ENCODE measurements around the gene OVOL2. TPM values are rescaled to one million over a fixed set of nuclear protein-coding genes. Genes with fewer than 3 reads are reported as not detected.

Gene OVOL2
- total RNA-seq, 2 experiments from 2014 or later = 0.25 TPM; not detected in 1

GRCh38 chr20:17976305-17976704 is 81.4 kb downstream of the OVOL2 start:
- no peaks in the 10 kb centered on the region for H3K9me3 Mint-ChIP-seq
- peaks cover 69% of the 10 kb centered on the region for H3K36me3 Mint-ChIP-seq (ENCODE audit: low read depth)
- H3K4me1 Mint-ChIP-seq = peaks cover 46% of the 10 kb centered on the region
- POLR2A ChIA-PET = interaction anchor here (27.8 kb wide), 1 partner anchor 12 kb away, joined by 353 read pairs; the partner anchor contains the start of genes MGME1 and SNX5
- no peak overlapping the region for H3K4me3 Mint-ChIP-seq
- CTCF ChIA-PET = interaction anchor here (1.1 kb wide), 1 partner anchor 294 kb away, joined by 3 read pairs; the partner anchor contains the start of gene RRBP1
- no peak for DNase-seq
- H3K27ac Mint-ChIP-seq = no peak overlapping the region
- H3K27me3 Mint-ChIP-seq = no peaks in the 10 kb centered on the region

Other genes starting within 250 kb of the OVOL2 start
- gene SNX5, start 89.1 kb downstream of the OVOL2 start, total RNA-seq = 100 to 1,000 TPM; 236 to 250 TPM
- 10 to 100 TPM; 53.9 to 56.7 TPM for gene MGME1, start 88.9 kb downstream of the OVOL2 start, total RNA-seq
- gene KAT14, start 79.9 kb upstream of the OVOL2 start, total RNA-seq = 10 to 100 TPM; 13.4 to 15.1 TPM
- 10 to 100 TPM; 12.5 to 14.9 TPM for gene PET117, start 79.9 kb upstream of the OVOL2 start, total RNA-seq
- 10 to 100 TPM in 1 of 2 experiments, 1 to 10 TPM in 1; 8.4 to 10.2 TPM for gene ZNF133, start 230.6 kb upstream of the OVOL2 start, total RNA-seq